Liver (tissue), 3 donors: Measurements from ENCODE around the gene ELN.

Experiments
- CTCF ChIP-seq: fragments of 150-350 bp; IDR thresholded peaks from 2 replicates; pipeline ENCODE4 v1.5.1; 2017; ENCODE audit warnings: improper control_type of control experiment, low read depth, low read length; ENCODE audit not compliant: missing input control
- GABPA ChIP-seq, 2 donors: IDR thresholded peaks in 1 of 2; conservative IDR thresholded peaks in 1 of 2; 2 replicates each; pipeline ENCODE4 v1.6.1; 2016; ENCODE audit warnings: antibody characterized with exemption in 2 of 2, mild to moderate bottlenecking in 1 of 2, moderate library complexity in 1 of 2
- JUND ChIP-seq, 2 donors: IDR thresholded peaks; 2 replicates each; pipeline ENCODE4 v1.6.1; 2016; ENCODE audit warnings: antibody characterized with exemption in 2 of 2
- MAX ChIP-seq: IDR thresholded peaks from 2 replicates; pipeline ENCODE4 v1.6.1; 2016; ENCODE audit warnings: antibody characterized with exemption
- RAD21 ChIP-seq, 2 donors: IDR thresholded peaks; 2 replicates each; pipeline ENCODE4 v1.6.1; 2016; ENCODE audit warnings: antibody characterized with exemption in 2 of 2, mild to moderate bottlenecking in 2 of 2
- SP1 ChIP-seq: IDR thresholded peaks from 2 replicates; pipeline ENCODE4 v1.6.1; 2018; ENCODE audit warnings: antibody characterized with exemption, mild to moderate bottlenecking
- TAF1 ChIP-seq: conservative IDR thresholded peaks from 2 replicates; pipeline ENCODE4 v1.6.1; 2016; ENCODE audit warnings: antibody characterized with exemption, mild to moderate bottlenecking
- ZBTB33 ChIP-seq: IDR thresholded peaks from 2 replicates; pipeline ENCODE4 v1.6.1; 2016; ENCODE audit warnings: antibody characterized with exemption
- TF ChIP-seq, protein P1 (sequence below): IDR thresholded peaks from 2 replicates; pipeline ENCODE4 v1.6.1; 2016; ENCODE audit warnings: antibody characterized with exemption, mild to moderate bottlenecking
- TF ChIP-seq, protein P2 (sequence below): IDR thresholded peaks from 2 replicates; pipeline ENCODE4 v1.6.1; 2016; ENCODE audit warnings: antibody characterized with exemption
- donor health status: healthy.
- donor health status: healthy.

DNA sequence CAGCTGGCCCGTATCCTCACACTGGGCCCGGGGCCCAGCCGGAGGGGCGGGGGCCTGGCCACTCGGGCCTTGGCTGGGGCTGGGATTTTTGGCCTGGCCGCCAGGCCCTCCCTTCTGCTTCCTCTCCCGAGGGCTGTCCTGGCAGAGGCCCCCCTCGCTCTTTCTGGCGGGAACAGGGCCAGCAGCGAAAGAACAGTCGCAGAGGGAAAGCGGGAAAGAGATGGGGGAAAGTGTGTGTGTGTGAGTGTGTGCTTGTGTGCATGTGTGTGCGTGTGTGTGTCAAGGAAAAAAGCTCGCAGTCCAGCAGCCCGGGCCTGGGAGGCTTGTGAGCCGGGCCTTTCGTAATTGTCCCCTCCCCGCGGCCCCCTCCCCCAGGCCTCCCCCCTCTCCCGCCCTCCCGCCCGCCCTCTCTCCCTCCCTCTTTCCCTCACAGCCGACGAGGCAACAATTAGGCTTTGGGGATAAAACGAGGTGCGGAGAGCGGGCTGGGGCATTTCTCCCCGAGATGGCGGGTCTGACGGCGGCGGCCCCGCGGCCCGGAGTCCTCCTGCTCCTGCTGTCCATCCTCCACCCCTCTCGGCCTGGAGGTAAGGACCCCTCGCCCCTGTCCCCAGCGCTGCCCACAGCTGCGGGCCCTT is at the start of gene ELN:
- no peak for TF ChIP-seq CTCF
- TF ChIP-seq TAF1 = no peak
- TF ChIP-seq GABPA (IDR thresholded peaks at IDR 0.05 in 1 of 2, conservative IDR thresholded peaks at IDR 0.05 in 1 of 2) = no peak
- TF ChIP-seq, protein P1, sequence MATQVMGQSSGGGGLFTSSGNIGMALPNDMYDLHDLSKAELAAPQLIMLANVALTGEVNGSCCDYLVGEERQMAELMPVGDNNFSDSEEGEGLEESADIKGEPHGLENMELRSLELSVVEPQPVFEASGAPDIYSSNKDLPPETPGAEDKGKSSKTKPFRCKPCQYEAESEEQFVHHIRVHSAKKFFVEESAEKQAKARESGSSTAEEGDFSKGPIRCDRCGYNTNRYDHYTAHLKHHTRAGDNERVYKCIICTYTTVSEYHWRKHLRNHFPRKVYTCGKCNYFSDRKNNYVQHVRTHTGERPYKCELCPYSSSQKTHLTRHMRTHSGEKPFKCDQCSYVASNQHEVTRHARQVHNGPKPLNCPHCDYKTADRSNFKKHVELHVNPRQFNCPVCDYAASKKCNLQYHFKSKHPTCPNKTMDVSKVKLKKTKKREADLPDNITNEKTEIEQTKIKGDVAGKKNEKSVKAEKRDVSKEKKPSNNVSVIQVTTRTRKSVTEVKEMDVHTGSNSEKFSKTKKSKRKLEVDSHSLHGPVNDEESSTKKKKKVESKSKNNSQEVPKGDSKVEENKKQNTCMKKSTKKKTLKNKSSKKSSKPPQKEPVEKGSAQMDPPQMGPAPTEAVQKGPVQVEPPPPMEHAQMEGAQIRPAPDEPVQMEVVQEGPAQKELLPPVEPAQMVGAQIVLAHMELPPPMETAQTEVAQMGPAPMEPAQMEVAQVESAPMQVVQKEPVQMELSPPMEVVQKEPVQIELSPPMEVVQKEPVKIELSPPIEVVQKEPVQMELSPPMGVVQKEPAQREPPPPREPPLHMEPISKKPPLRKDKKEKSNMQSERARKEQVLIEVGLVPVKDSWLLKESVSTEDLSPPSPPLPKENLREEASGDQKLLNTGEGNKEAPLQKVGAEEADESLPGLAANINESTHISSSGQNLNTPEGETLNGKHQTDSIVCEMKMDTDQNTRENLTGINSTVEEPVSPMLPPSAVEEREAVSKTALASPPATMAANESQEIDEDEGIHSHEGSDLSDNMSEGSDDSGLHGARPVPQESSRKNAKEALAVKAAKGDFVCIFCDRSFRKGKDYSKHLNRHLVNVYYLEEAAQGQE = no peak
- no peak for TF ChIP-seq ZBTB33
- TF ChIP-seq, protein P2, sequence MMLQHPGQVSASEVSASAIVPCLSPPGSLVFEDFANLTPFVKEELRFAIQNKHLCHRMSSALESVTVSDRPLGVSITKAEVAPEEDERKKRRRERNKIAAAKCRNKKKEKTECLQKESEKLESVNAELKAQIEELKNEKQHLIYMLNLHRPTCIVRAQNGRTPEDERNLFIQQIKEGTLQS = no peak
- TF ChIP-seq MAX = no peak
- TF ChIP-seq RAD21 (IDR thresholded peaks at IDR 0.05) = peak in 1 of 2 donors; percentile 6
- no peak for TF ChIP-seq JUND (IDR thresholded peaks at IDR 0.05)
- no peak for TF ChIP-seq SP1
